Measurements from ENCODE around the gene BCAS1. TPM values are rescaled to one million over a fixed set of nuclear protein-coding genes. Genes with fewer than 3 reads are reported as not detected.
"Not testable (repeated sequence)": the region's sequence is repeated elsewhere in the genome, so short reads cannot be mapped to it uniquely, and the experiment has no call there.

The BCAS1 gene
- total RNA-seq, 1 experiment from 2014 or later = 0.07 TPM

DNA sequence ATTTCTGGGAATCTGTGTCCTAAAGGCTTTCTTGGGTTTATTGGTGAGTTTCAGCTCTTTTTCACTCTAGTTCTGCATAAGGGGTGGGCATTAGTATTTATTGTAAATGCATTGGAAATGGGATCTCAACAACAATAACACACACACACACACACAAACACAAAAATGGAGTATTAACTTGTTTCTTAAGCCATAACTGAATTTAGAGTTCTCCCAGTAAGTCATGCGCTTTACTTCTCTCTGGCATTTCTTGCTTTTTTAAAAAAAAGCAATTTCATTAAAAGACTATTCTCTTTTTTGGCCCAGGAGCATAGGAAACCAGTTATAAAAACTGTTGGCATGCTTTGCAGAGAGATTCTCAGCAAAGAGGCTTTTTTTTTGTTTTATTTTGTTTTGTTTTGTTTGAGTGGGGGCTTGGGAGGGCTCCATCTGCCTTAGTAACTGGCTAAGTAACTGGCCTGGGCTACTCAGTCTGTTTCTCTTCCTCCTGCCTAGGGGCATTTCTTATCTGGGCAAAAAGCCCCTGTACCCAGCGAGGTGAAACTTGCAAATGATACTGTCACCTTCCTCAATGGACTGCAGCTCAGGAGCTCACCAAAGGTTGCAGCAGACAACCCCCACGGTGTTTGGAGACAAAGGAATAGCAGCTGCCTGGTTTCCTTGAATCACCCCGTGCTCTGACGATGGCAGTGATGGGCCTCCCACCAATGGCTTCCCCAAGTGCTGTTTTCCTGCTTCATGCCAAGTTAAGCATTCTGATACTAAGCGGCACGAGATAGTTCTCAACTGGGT lies 128.5 kb downstream of the BCAS1 start:
- no peak for DNase-seq (ENCODE audit: low spot score)

DNA sequence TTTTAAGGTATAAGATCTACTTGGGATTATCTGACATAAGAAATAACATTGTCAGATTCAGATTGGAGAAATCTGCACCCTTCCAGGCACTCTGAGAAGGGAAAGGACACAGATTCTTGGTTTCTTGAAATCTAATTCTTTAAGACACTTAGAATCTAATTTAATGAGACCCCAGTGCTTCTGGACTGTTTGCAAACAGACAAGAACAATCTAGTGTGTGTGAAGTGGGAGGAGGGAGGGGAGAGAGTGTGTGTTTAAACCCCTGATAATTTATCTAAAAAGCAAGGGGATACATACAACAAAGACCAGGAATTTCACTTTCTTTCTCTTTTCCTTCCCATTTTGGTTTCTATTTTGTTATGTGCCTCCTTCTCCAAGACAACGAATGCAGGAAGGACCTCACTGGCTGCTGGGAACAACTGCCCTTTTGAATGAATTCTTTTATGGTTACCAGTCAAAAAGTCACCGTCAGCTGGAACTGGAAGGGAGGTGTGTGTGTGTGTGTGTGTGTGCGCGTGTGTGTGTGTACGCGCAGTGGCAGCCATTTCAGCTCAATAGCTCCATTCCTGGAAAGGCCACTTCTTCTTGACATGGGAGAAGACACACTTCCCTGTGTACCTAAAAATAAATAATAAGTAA lies 129.4 kb downstream of the BCAS1 start:
- DNase-seq (ENCODE audit: low spot score) = peak; percentile 88

GRCh38 chr20:53940360-53940702 lies 130.1 kb downstream of the BCAS1 start:
- no peak for DNase-seq (ENCODE audit: low spot score)

DNA sequence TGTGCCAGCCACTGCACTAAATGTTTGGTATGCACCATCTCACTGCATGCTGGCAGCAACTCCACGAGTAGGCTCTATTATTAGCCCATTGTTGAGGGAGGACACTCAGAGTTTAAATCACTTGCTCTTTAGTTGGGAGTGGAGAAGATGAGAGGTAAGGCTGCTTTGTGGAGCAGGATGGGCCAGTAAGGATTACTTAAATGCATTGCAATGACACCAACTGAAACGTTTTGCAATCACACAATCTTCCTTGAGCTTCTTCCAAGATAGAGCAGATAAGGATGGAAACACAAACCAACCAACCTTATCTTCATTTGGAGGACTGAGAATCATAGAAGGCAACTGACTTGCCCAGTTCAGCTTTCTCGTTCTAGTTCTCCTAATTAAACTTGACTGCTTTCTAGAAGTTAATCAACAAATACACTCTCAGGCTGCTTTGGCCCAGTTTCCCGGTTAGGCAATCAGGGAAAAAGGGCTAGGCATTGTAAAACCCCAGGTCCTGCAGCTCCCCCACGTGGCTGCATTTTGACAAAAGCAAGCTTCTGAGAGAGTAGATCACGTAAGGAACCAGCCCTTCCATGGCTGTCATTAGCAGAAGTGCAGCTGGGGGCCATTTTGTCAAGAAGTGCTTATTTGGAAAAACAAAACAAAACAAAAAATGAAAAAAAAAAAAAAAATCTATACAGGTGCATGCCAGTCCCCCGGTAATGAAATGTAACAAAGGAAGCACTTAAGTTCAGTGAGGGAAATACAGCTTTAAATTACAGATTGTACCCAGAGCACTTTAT lies 130.6 kb downstream of the BCAS1 start:
- peak; percentile 97 for DNase-seq (ENCODE audit: low spot score)

DNA sequence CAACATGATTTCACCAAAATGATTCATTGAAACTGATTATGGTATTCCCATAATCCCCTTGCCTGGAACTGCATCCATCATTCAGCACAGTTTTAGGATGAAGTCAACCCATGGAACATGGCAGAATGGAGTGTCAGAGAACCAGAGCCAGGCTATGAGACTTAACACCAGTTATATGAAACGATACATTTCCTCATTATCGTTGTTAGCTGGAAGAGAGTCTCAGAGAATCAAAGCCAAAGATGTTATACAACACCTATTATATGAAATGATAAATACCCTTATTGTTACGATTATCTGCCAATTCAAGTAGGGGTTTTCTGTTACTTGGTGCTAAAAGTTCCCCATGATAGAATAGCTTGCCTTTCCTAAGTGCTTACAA lies 131.2 kb downstream of the BCAS1 start:
- no peak for DNase-seq (ENCODE audit: low spot score)

DNA sequence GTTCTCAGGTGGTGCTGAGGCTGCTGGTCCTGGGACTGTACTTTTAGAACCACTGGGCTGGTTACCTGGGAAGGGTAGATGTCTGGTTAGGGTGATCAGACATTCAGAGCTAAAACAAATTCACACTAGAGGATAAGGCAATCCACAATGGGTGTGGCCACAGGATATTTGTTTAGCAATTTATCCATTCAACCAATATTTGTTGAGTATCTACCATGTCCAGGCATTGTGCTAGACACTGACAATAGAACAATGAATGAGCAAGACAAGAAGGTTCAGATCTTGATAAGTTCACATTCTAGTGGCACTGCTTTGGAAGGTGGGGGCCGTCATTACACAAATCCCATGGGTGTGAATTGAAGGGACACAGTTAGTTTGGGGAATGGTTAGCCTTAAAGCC lies 131.7 kb downstream of the BCAS1 start:
- no peak for DNase-seq (ENCODE audit: low spot score)

DNA sequence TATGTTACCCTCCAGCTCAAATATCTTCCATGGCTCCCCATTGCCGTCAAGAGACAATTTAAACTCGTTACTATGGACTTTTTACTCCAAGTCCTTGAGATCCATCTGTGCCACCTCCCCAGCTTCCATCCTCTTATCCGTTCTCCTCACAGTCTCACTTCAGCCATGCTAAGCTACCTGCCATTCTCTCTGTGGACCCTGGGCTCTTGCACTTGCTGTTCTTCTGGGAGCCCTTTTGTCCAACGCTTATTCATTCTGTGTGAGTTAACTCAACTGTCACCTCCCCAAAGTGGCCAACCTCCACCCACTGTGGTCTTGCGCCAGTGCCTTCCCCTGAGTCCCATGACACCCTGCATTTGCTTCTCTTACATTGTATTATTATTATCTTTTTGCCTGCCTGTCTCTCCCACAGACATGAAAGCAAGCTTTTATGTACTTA lies 132.4 kb downstream of the BCAS1 start:
- no peak for DNase-seq (ENCODE audit: low spot score)

GRCh38 chr20:53937339-53937741 lies 133.1 kb downstream of the BCAS1 start:
- no peak for DNase-seq (ENCODE audit: low spot score)

- DNase-seq (ENCODE audit: low spot score) = no peak
Measured at GRCh38 chr20:53935344-53936084, 134.9 kb downstream of the BCAS1 start.

DNA sequence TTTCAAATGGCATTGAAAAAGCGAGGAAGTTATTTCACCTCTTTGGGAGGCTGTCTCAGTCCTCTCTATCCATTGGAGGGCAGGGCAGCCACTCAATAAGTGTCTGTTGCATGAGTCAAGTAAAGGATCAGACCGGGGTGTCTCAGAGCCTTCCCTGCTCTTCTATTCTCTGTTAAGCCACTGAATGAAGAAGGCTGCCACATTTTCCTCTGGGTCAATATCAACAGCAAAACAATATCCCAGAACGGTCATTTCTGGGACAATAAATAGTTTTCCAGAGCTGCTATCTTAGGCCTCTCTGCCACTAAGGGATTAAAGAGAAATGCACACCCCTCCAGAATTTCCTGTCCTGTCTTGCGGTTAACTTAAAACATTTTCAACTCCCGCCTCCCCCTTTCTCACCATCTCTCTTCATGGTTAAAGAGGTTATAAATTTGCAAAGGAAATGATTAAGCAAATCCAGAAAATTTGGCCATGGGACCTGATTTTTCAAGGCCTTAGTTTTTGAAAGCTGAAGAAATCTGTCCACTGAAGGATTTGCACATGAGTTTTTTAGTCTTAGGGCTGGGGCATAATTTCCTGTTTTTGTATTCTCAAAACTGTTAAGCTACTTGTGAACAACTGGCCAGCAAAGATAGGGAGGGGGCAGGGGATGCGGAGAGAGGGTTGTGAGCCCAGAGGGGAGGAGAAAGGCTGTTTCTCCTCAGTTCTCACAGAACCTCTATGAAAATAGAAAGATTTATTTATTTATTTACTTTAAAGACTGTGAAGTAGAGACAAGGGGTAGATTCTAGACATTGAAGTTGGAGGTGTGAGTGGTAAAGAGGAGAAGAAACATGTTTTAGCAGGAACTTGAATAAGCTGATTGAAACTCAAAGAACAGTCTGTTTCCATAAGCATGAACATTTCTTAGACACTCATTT lies 135.7 kb downstream of the BCAS1 start:
- DNase-seq (ENCODE audit: low spot score) = peak; percentile 89

DNA sequence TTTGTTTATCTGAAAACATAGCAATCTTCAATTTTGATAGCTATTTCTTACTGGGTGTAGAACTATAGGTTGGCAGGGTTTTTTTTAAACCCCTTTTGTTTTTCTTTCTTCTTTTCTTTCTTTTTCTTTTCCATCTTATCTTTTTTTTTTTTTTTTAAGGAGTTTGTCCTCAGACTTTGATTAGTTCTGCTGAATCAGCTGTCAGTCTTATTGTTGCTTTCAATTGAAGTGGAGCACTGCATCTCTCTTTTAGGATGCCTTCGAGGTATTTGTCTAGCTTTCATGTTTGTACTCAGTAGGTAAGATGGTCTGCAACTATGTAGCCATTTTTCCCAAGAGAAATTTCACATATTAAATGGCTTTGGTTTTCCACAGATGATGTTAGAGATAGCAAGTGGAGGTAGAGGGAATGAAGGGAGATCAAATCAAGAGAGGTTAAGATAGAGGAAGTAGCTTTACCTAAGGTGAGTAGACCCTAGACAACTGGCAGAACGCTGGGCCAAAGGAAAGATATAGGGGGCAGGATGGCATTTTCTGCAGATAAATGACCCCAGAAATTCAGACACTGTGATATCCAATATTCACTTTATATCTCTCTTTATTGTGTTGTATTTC lies 137.1 kb downstream of the BCAS1 start:
- no peak for DNase-seq (ENCODE audit: low spot score)

DNA sequence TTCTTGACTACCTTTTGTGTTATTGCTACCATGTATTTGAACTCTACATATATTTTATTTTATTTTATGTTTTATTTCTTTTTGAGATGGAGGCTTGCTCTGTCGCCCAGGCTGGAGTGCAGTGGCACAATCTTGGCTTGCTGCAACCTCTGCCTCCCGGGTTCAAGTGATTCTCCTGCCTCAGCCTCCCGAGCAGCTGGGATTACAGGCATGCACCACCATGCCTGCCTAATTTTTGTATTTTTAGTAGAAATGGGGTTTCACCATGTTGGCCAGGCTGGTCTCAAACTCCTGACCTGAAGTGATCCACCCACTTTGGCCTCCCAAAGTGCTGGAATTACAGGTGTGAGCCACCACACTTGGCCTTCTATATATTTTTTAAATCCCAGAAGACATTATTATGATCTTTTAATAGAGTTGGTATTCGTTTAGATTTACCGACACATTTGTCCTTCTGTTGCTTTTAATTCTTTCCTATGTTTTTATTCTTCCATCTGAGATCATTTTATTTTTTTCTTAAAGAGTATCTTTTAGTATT lies 137.7 kb downstream of the BCAS1 start:
- not testable (repeated sequence) for DNase-seq (ENCODE audit: low spot score)

DNA sequence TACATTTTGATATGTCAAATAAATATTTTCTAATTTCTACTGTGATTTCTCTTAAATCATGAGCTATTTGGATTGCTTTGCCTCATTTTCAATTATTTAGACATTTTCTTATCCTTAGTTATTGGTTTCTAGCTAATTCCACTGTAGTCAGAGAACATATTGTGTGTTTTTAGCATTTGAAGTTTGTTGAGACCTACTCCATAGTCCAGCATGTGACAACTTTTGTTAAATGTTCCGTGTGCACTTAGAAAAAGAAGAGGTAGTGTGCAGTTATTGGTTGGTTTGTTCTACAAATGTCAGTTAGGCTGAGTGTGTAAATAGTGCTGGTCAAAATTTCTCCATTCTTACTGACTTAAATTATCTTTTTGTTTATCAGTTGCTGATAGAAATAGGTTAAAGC lies 138.8 kb downstream of the BCAS1 start:
- no peak for DNase-seq (ENCODE audit: low spot score)

DNA sequence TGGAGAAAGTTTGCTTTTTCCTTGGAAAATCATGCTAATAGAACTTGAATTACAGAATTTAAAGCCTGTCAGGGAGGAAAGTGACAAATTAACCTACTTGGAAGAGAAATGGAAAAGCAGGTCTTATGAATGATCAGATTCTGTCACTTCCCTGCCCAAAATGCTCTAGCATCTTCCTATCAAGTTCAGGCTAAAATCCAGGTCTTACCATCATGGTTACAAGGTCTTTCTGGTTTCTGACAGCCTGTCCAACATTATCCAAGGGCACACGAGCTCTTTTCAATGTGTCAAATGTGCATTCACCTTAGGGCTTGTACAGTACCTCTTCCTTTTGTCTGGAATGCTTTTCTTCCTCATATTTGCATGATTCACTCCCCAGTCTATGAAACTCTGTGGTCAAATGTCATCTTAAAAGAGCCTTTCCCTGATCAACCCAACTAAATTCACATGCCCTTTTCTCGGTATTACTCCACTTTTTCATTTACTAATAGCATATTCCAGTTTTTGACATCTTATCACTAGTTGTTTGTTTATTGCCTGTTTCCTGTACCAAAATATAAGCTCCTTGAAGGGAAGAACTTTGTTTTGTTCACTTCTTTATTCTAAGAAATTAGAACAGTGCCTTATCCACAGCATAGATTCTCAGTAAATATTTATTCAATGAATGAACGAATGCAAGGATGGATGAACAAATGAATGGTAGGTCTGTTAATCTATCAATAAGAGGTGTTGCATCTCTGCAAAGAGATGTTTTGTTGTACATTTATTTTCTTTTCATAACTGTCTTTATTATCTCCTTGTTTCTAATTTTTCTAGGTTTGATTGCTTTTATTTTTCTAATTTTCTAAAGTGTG lies 139.5 kb downstream of the BCAS1 start:
- DNase-seq (ENCODE audit: low spot score) = peak; percentile 58

DNA sequence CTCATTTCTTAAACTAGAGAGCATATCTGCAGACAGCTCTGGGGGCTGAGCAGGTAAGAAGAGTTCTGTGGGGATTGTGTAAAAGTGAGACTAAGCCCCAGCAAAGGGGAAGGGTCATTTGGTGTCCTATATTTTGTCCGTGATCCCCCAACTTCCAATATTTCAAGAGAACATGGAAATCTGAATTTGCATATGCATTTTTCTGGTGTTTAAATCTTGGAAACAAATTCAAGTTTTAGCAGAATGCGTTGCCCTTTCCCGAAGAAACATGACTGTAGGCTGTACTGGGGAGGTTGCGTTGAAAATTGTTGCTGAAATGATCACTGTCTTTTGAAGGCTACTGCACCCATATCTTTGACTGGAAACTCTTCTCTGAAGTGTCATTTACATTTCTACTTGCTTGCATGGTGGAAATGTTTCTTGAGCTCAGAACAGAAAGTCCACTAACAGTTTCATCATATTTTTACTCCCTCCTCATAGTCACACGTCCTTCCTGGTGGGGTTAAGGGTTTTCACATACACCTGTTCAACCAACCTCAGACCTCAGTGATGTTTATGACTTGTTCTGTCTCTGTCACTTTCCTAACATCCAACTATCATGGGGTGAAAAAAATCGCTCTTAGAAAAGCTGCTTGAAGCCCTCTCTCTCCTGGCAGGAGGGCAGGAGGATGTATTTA lies 140.3 kb downstream of the BCAS1 start:
- DNase-seq (ENCODE audit: low spot score) = no peak

- DNase-seq (ENCODE audit: low spot score) = no peak
Measured at GRCh38 chr20:53929399-53929798, 141.0 kb downstream of the BCAS1 start.

DNA sequence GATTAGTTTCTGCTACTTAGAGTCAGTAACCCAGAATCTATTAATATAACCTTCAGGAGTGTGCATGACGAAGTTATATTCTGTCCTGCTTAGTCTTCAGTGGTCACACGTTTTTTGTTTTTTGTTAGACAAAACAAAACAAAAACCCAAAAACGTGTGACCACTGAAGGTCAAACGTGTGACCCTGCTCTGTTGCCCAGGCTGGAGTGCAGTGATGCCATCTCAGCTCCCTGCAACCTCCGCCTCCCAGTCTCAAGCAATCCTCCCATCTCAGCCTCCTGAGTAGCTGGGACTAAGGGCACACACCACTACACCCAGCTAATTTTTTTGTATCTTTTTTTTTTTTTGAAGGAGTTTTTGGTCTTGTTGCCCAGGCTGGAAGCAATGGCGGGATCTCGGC lies 142.4 kb downstream of the BCAS1 start:
- no peak for DNase-seq (ENCODE audit: low spot score)

DNA sequence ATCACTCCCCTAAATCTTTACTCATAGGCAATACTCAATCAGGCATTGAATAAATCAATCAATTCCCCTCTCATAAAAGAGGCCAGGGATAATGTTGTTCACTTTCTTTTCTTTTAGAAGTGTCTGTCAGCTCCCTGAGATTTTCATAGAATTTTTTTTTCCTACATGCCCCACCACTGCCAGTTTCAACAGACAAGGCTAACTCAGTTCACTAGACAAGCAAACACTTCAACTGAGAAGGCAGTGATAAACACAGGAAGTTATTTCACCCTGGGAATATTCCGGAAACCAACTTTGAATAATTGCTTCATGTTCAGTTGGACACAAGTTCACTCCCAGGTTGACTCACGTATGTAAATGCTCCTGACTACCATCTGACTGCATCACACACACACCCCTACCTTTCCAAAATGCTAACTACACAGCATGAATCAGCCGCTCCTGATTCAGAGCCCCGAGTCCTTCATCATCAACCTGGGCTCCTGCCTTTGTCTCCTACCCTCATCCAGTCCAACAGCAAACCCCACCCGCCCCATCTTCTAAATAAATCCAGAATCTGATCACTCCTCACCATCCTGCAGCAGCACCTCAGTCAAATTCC lies 143.9 kb downstream of the BCAS1 start:
- peak; percentile 99 for DNase-seq (ENCODE audit: low spot score)
